ENCODE data around the gene SPAG16.
"Not testable (repeated sequence)": the region's sequence is repeated elsewhere in the genome, so short reads cannot be mapped to it uniquely, and the experiment has no call there.

SPAG16 gene

GRCh38 chr2:213669657-213670056 lies 385.4 kb downstream of the SPAG16 start:
- H3K27me3 ChIP-seq (replicated peaks; ENCODE audit: control insufficient read depth, insufficient read depth, low read length) = no peaks in the 10 kb centered on the region
- no peak overlapping the region for H3K9ac ChIP-seq (ENCODE audit: low read length)
- no peaks in the 10 kb centered on the region for H3K36me3 ChIP-seq (ENCODE audit: control insufficient read depth, insufficient read depth, low read length, severe bottlenecking)
- H3K4me3 ChIP-seq (ENCODE audit: low read length) = no peak overlapping the region
- no peaks in the 10 kb centered on the region for H3K4me1 ChIP-seq (ENCODE audit: control insufficient read depth, insufficient read depth, low read length)
- peaks cover 48% of the 10 kb centered on the region for H3K9me3 ChIP-seq (ENCODE audit: control insufficient read depth, low read length)
- DNase-seq (ENCODE audit: low read depth) = no peak

DNA sequence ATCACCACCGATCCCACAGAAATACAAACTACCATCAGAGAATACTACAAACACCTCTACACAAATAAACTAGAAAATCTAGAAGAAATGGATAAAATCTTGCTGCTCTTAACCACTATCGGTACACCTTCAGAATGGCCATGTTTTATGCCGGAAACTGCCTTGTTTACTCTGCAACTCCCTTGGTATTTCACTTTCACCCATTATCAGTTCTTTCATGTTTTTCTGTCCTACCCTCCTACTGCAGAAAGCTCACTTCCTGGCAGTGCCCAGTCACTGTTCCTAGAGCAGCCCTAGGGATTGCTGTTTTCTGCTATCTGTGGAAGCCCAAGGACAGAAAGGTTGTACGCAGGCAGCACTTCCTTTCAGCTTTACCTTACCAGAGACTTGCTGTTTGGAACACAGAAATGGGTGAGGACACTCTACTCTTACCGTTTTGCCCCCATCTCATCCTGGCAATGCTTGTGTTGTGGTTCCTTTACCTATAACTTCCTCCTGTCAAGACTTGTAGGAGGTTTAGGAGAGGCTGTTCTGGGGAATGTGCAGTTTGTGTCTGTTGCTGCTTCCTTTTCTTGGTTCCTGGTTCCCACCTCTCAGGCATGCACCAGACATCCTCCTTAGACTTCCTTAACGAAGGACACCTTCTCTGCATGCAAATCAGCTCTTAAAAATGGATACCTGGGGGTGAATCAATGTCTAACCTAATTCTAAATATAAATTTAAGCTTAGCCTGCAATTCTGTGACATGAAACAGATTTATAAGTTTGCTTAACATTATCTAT lies 394.4 kb downstream of the SPAG16 start:
- H3K9me3 ChIP-seq (ENCODE audit: control insufficient read depth, low read length) = peaks cover 11% of the 10 kb centered on the region
- no peak overlapping the region for H3K9ac ChIP-seq (ENCODE audit: low read length)
- H3K27me3 ChIP-seq (replicated peaks; ENCODE audit: control insufficient read depth, insufficient read depth, low read length) = no peaks in the 10 kb centered on the region
- no peak for DNase-seq (ENCODE audit: low read depth)
- no peaks in the 10 kb centered on the region for H3K36me3 ChIP-seq (ENCODE audit: control insufficient read depth, insufficient read depth, low read length, severe bottlenecking)
- H3K4me1 ChIP-seq (ENCODE audit: control insufficient read depth, insufficient read depth, low read length) = no peaks in the 10 kb centered on the region
- H3K4me3 ChIP-seq (ENCODE audit: low read length) = no peak overlapping the region

GRCh38 chr2:213679894-213680293 lies 395.6 kb downstream of the SPAG16 start:
- H3K27me3 ChIP-seq (replicated peaks; ENCODE audit: control insufficient read depth, insufficient read depth, low read length) = no peaks in the 10 kb centered on the region

GRCh38 chr2:213682276-213682675 lies 398.0 kb downstream of the SPAG16 start:
- no peaks in the 10 kb centered on the region for H3K36me3 ChIP-seq (ENCODE audit: control insufficient read depth, insufficient read depth, low read length, severe bottlenecking)
- peaks cover 11% of the 10 kb centered on the region for H3K9me3 ChIP-seq (ENCODE audit: control insufficient read depth, low read length)
- no peak overlapping the region for H3K4me3 ChIP-seq (ENCODE audit: low read length)
- H3K27me3 ChIP-seq (replicated peaks; ENCODE audit: control insufficient read depth, insufficient read depth, low read length) = no peaks in the 10 kb centered on the region
- no peaks in the 10 kb centered on the region for H3K4me1 ChIP-seq (ENCODE audit: control insufficient read depth, insufficient read depth, low read length)
- no peak for DNase-seq (ENCODE audit: low read depth)
- no peak overlapping the region for H3K9ac ChIP-seq (ENCODE audit: low read length)

More at GRCh38 chr2:213679894-213680293, 395.6 kb downstream of the SPAG16 start:
- no peak overlapping the region for H3K9ac ChIP-seq (ENCODE audit: low read length)
- no peaks in the 10 kb centered on the region for H3K4me1 ChIP-seq (ENCODE audit: control insufficient read depth, insufficient read depth, low read length)
- DNase-seq (ENCODE audit: low read depth) = no peak
- H3K36me3 ChIP-seq (ENCODE audit: control insufficient read depth, insufficient read depth, low read length, severe bottlenecking) = no peaks in the 10 kb centered on the region
- no peak overlapping the region for H3K4me3 ChIP-seq (ENCODE audit: low read length)
- peaks cover 11% of the 10 kb centered on the region for H3K9me3 ChIP-seq (ENCODE audit: control insufficient read depth, low read length)

GRCh38 chr2:213688133-213688532 lies 403.9 kb downstream of the SPAG16 start:
- Histone ChIP-seq H3K4me1 (ENCODE audit: control insufficient read depth, insufficient read depth, low read length) (no peaks in the 10 kb centered on the region), H3K27me3 (replicated peaks; ENCODE audit: control insufficient read depth, insufficient read depth, low read length) (no peaks in the 10 kb centered on the region), H3K36me3 (ENCODE audit: control insufficient read depth, insufficient read depth, low read length, severe bottlenecking) (no peaks in the 10 kb centered on the region), H3K9me3 (ENCODE audit: control insufficient read depth, low read length) (no peaks in the 10 kb centered on the region), H3K9ac (ENCODE audit: low read length) (no peak overlapping the region), H3K4me3 (ENCODE audit: low read length) (no peak overlapping the region)
- DNase-seq (ENCODE audit: low read depth) = no peak

GRCh38 chr2:213688825-213689224 lies 404.6 kb downstream of the SPAG16 start:
- not testable (repeated sequence) for H3K4me3 ChIP-seq (ENCODE audit: low read length); H3K27me3 ChIP-seq (replicated peaks; ENCODE audit: control insufficient read depth, insufficient read depth, low read length); H3K4me1 ChIP-seq (ENCODE audit: control insufficient read depth, insufficient read depth, low read length); H3K9ac ChIP-seq (ENCODE audit: low read length); DNase-seq (ENCODE audit: low read depth); H3K36me3 ChIP-seq (ENCODE audit: control insufficient read depth, insufficient read depth, low read length, severe bottlenecking); H3K9me3 ChIP-seq (ENCODE audit: control insufficient read depth, low read length)

GRCh38 chr2:213689585-213689984 lies 405.3 kb downstream of the SPAG16 start:
- Histone ChIP-seq H3K36me3 (ENCODE audit: control insufficient read depth, insufficient read depth, low read length, severe bottlenecking) (no peaks in the 10 kb centered on the region), H3K27me3 (replicated peaks; ENCODE audit: control insufficient read depth, insufficient read depth, low read length) (no peaks in the 10 kb centered on the region), H3K9ac (ENCODE audit: low read length) (no peak overlapping the region), H3K4me3 (ENCODE audit: low read length) (no peak overlapping the region), H3K9me3 (ENCODE audit: control insufficient read depth, low read length) (no peaks in the 10 kb centered on the region), H3K4me1 (ENCODE audit: control insufficient read depth, insufficient read depth, low read length) (no peaks in the 10 kb centered on the region)
- DNase-seq (ENCODE audit: low read depth) = peak; percentile 15

DNA sequence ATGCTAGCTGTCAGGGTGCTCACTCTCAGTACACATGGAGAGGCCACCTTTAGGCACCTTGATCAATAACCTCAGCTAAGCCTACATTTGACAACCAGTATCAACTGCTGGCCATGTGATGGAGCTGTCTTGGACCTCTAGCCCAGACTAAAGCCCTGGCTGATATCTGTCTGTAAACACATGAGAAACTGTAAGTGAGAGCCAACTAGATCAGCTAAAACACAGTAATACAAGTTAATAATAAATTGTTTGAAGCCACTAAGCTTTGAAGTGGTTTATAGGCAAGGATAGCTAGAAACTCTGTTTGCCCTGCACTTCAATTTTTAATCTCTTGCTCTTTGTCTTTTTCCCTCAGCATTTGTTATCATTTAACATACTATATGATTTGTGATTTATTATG lies 407.1 kb downstream of the SPAG16 start:
- Histone ChIP-seq H3K9ac (ENCODE audit: low read length) (no peak overlapping the region), H3K4me1 (ENCODE audit: control insufficient read depth, insufficient read depth, low read length) (no peaks in the 10 kb centered on the region), H3K4me3 (ENCODE audit: low read length) (no peak overlapping the region), H3K36me3 (ENCODE audit: control insufficient read depth, insufficient read depth, low read length, severe bottlenecking) (no peaks in the 10 kb centered on the region), H3K27me3 (replicated peaks; ENCODE audit: control insufficient read depth, insufficient read depth, low read length) (no peaks in the 10 kb centered on the region), H3K9me3 (ENCODE audit: control insufficient read depth, low read length) (no peaks in the 10 kb centered on the region)
- DNase-seq (ENCODE audit: low read depth) = no peak

GRCh38 chr2:213696442-213696841 lies 412.2 kb downstream of the SPAG16 start:
- Histone ChIP-seq H3K4me3 (ENCODE audit: low read length) (no peak overlapping the region), H3K27me3 (replicated peaks; ENCODE audit: control insufficient read depth, insufficient read depth, low read length) (no peaks in the 10 kb centered on the region), H3K36me3 (ENCODE audit: control insufficient read depth, insufficient read depth, low read length, severe bottlenecking) (no peaks in the 10 kb centered on the region), H3K4me1 (ENCODE audit: control insufficient read depth, insufficient read depth, low read length) (no peaks in the 10 kb centered on the region), H3K9me3 (ENCODE audit: control insufficient read depth, low read length) (no peaks in the 10 kb centered on the region), H3K9ac (ENCODE audit: low read length) (no peak overlapping the region)
- DNase-seq (ENCODE audit: low read depth) = no peak

DNA sequence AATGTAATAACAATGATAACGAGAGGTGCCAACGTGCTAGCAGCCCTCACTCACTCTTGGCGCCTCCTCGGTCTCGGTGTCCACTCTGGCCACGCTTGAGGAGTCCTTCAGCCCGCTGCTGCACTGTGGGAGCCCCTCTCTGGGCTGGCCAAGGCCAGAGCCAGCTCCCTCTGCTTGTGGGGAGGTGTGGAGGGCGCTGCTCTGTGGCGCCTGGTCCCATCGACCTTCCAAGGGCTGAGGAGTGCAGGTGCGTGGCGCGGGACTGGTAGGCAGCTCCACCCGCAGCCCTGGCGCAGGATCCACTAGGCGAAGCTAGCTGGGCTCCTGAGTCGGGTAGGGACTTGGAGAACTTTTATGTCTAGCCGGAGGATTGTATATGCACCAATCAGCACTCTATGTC lies 417.1 kb downstream of the SPAG16 start:
- not testable (repeated sequence) for H3K27me3 ChIP-seq (replicated peaks; ENCODE audit: control insufficient read depth, insufficient read depth, low read length); H3K4me3 ChIP-seq (ENCODE audit: low read length); DNase-seq (ENCODE audit: low read depth); H3K9me3 ChIP-seq (ENCODE audit: control insufficient read depth, low read length); H3K36me3 ChIP-seq (ENCODE audit: control insufficient read depth, insufficient read depth, low read length, severe bottlenecking); H3K4me1 ChIP-seq (ENCODE audit: control insufficient read depth, insufficient read depth, low read length); H3K9ac ChIP-seq (ENCODE audit: low read length)

DNA sequence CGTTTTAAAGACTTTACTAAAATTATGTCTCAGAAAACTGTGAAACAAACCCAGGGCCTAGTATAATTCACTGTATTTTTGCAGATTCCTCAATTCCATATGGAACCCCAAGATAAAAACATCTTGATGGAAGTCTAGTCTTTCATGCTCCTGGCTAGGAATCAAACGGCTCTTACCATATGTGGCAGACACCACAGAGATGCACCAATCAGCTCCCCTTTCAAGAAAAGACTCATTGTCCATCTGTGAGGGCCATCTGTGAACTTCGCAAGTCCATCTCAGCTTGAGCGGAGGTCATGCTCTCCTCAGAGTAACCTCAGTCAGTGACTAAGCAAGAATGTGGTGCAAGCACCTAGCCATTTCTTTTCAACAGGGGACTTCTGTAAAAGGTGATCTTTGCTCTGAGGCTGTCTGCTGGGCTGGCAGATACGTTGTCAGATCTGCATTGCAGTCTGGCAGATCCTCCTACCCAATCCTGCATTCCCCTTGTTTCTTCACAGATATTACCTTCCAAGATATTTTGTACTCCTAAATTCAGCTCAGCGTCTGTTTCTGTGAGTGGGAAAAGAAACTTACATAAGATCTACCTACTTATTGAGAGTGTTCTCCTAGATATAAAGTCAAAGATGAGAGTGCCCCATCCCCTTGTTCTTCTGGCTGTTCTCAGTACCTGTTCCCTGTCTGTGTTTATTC lies 419.3 kb downstream of the SPAG16 start:
- Histone ChIP-seq H3K36me3 (ENCODE audit: control insufficient read depth, insufficient read depth, low read length, severe bottlenecking) (no peaks in the 10 kb centered on the region), H3K4me1 (ENCODE audit: control insufficient read depth, insufficient read depth, low read length) (no peaks in the 10 kb centered on the region), H3K9me3 (ENCODE audit: control insufficient read depth, low read length) (no peaks in the 10 kb centered on the region), H3K4me3 (ENCODE audit: low read length) (no peak overlapping the region), H3K9ac (ENCODE audit: low read length) (no peak overlapping the region), H3K27me3 (replicated peaks; ENCODE audit: control insufficient read depth, insufficient read depth, low read length) (no peaks in the 10 kb centered on the region)
- DNase-seq (ENCODE audit: low read depth) = no peak

Data from adipocyte (in vitro differentiated cells).